HG03039 (cell line): Measurements from ENCODE around the gene PNPLA6.
"Not testable (repeated sequence)": the region's sequence is repeated elsewhere in the genome, so short reads cannot be mapped to it uniquely, and the experiment has no call there.

ENCODE experiments used
- ATAC-seq: cut with Tn5 transposase; IDR thresholded peaks from one replicate; pipeline ENCODE4 v1.9.1; 2021; ENCODE audit warnings: mild to moderate bottlenecking, moderate library complexity; ENCODE audit not compliant: unreplicated experiment

The PNPLA6 gene

DNA sequence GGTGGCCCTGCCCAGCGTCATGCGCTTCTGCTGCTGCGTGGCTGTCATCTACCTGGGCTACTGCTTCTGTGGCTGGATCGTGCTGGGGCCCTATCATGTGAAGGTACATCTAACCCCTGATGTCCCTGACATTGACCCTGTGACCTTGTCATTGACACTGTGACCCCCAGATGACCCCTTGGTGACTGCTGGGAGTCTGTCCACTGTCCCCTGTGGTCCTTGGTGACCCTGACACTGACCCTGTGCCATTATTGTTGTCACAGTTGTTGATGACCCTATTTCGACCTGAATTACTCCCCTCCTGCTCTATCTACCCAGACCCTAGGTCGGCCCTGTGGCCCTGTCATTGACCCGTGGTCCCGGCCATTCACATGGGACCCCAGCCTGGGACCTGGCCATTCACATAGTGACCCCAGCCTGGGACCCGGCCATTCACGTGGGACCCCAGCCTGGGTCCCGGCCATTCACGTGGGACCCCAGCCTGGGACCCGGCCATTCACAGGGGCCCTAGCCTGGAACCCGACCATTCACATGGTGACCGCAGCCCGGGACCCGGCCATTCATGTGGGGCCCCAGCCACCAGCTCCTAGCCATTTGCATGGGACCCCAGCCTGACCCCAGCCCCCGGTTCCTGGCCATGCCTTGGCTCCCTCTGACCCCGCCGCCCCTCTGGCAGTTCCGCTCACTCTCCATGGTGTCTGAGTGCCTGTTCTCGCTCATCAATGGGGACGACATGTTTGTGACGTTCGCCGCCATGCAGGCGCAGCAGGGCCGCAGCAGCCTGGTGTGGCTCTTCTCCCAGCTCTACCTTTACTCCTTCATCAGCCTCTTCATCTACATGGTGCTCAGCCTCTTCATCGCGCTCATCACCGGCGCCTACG, 5.7 kb upstream of the PNPLA6 start:
- no peak for ATAC-seq

DNA sequence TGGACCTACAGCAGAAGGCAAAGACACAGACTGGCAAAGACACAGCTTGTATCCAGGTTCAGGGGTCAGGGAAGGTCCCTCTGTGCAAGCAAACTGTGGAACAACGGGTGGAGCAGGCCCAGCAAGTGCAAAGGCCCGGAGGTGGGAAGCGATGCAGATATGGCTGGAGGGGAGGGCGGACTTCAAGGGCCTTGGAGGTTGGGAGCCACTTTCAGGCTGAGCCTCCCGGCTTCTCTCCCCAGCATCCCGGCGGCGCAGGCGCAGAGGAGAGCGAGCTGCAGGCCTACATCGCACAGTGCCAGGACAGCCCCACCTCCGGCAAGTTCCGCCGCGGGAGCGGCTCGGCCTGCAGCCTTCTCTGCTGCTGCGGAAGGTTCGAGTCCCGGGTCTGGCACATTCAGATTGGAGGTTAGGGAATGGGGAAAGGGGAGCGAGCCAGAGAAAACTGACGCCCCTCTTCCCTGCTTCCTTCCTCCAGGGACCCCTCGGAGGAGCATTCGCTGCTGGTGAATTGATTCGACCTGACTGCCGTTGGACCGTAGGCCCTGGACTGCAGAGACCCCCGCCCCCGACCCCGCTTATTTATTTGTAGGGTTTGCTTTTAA, 2.1 kb upstream of the PNPLA6 start:
- no peak for ATAC-seq

DNA sequence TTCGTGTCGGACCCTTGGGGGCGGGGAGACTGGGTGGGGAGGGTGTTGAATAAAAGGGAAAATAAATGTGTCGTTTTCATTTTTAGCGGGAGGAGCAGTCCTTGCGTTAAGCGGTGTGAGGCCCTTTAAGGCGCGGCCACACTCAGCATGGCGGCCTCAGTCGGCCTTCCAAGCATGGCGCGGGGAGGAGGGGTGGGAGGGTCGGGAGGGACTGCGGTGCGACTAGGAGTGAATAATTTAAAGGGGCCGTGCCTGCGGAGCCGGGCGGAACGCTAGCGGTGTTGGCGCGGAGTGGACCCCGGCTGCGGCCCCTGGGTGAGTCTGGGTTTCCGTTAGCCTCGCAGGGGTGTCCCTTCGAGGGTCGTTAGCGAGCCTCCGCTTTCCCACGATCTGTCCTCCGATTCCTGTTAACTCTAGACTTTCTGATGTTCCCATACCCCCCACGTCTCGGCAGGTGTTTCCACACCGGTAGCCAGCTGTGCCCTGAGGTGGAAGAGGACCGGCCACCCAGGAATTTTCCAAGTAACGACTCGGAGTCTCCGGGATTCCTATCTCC, 1.5 kb upstream of the PNPLA6 start:
- no peak for ATAC-seq

DNA sequence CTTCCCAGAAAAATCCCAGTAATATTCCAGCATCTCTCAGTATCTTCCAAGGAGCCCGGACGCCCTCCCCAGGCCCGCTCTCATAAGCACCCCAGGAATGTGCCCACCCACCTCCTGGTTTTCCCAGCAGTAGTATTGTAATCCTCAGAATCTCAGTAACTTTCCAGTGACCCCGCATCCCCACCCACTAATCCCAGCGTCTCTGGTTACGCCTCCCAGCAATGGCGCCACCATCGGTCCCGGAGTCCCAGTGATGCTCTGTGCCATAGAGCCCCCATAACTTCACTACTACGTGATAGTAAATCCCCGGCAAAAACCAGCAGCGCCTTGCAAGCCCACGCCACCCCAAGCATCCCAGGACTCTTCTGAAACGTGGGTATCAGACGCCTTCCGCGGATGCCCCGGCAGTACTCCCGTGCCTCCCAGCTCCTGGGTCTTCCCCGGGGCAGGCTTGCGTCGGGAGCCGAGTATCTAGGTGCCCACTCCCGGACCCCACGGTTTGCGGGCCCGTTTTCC, 928 bp upstream of the PNPLA6 start:
- peak; percentile 9 for ATAC-seq

DNA sequence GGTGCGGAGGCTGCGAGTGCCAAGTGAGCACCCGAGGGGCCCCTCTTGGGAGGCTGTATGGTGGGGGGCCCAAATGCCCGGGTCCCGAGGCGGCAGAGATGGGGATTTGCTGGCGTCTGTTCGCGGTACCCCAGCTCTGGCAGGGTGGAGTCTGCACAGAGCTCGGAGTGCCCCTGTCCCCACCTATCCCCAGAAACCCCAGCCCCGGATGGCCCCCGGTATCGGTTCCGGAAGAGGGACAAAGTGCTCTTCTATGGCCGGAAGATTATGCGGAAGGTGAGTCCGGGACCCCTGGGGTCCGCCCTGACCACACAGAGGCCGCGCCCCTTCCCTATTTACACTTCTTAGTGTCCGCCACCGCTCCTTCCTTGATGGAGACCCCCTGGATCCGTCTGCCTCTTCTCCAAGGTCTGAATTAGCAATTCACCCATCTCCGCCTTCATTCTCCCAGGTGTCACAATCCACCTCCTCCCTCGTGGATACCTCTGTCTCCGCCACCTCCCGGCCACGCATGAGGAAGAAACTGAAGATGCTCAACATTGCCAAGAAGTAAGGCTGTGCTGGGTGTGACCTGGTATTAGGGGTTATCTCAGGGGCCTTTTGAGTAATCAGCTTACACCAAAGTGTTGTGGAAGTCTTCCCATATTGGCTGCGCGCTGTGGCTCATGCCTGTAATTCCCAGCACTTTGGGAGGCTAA, 630 bp downstream of the PNPLA6 start:
- no peak for ATAC-seq

DNA sequence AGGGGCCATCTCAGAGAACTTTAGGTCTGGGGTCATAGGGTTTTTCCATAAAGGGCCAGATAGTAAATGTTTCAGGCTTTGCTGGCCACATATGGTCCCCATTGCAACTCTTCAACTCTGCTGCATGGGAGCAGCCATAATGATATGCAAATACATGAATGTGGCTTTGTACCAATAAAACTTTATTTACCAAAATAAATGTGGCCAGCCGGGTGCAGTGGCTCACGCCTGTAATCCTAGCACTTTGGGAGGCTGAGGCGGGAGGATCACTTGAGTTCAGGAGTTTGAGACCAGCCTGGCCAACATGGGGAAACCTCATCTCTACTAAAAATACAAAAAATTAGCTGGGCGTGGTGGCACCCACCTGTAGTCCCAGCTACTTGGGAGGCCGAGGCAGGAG, 3.5 kb downstream of the PNPLA6 start:
- not testable (repeated sequence) for ATAC-seq

DNA sequence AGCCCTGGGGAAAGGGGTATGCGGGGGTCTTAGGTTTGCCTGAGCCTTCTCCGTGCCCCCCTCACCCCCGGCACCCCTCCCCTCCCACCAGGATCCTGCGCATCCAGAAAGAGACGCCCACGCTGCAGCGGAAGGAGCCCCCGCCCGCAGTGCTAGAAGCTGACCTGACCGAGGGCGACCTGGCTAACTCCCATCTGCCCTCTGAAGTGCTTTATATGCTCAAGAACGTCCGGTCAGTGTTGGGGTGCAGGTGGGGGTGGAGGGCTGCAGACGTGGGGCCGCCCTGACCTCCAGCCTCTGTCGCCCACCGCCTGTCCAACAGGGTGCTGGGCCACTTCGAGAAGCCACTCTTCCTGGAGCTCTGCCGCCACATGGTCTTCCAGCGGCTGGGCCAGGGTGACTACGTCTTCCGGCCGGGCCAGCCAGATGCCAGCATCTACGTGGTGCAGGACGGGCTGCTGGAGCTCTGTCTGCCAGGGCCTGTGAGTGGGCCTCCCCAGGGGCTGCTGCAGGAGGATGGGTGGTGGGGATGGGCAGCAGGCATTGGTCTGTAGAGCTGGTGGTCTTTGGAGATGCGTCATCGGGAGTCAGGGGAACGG, 4.4 kb downstream of the PNPLA6 start:
- no peak for ATAC-seq

DNA sequence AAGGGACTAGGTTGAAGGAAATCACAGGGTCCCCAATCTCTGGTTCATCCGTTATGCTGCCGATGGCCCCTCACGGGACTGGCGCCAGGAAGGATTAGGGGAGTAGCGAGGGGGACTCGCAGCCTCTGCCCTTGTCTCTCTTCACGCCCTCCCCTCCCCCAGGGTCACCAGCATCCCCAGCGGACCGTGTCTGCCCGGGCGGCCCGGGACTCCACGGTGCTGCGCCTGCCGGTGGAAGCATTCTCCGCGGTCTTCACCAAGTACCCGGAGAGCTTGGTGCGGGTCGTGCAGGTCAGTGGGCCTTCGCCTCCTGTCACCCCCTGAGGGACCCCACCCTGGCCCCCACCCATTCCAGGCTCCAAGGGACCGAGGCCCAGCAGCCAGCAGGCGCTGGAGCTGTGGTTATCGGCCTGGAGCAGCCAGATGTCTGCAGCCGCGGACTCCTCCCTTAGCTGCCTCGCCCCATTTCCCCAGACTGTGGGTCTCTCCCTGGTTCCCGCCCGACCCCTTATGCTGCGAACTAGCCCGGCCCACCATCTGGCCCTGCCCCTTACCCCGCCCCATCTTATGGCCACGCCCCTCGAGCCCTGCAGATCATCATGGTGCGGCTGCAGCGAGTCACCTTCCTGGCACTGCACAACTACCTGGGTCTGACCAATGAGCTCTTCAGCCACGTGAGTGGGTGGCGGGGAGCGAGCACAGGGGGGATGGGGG, 5.4 kb downstream of the PNPLA6 start:
- ATAC-seq = no peak

DNA sequence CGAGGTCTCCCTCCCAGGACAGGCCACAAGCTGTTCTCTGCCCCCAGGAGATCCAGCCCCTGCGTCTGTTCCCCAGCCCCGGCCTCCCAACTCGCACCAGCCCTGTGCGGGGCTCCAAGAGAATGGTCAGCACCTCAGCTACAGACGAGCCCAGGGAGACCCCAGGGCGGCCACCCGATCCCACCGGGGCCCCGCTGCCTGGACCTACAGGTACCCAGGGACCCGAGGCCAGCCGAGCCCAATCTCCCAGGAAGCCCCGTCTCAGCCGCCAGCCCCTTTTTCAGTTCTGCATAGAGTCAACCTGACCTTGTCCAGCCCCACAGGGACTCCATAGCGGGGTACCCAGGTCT, 5.9 kb downstream of the PNPLA6 start:
- ATAC-seq = no peak

DNA sequence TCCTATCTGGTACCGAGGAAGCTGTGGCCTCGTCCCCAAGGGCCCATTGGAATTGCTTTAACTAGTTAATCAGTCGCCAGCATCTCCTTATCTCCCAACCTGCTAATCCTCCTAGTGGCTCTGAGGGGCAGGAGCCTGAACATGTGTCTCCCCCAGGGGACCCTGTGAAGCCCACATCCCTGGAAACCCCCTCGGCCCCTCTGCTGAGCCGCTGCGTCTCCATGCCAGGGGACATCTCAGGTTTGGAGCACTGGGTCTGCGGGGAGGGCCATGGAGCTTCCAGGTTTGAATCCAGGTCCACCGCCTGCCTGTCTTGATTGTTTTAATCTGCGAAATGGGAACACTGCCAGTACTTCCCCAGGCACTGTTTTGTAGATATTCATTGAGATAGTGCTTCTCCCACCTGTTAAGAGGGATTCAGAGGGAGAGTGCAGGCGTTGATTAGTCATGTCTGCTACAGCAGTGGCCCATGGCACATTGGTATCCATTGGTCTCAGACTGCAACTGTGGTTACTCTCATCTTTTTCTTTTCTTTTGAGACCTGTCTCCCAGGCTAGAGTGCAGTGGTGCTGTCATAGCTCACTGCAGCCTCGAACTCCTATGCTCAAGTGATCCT, 6.4 kb downstream of the PNPLA6 start:
- ATAC-seq = no peak

DNA sequence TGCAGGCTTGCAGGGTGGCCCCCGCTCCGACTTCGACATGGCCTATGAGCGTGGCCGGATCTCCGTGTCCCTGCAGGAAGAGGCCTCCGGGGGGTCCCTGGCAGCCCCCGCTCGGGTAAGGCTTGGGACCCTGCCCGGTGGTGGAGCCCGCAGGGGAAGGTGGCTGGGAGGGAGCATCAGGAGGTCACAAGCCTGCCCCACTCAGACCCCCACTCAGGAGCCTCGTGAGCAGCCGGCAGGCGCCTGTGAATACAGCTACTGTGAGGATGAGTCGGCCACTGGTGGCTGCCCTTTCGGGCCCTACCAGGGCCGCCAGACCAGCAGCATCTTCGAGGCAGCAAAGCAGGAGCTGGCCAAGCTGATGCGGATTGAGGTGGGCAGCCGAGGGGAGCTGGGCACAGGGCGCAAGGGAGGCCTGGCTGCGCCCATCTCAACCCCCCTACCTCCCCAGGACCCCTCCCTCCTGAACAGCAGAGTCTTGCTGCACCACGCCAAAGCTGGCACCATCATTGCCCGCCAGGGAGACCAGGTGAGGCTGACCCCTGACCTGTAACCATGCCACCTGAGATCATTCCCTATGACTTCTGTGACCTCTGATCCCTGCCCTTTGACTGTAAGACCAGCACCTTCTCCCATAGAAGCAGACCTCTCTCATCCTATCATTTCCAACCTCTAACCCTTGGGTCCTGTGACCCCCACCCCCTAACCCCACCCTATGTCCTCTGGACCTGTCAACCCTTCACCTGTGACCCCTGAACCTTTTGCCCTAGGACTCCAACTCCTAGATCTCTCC, 7.2 kb downstream of the PNPLA6 start:
- ATAC-seq = no peak

DNA sequence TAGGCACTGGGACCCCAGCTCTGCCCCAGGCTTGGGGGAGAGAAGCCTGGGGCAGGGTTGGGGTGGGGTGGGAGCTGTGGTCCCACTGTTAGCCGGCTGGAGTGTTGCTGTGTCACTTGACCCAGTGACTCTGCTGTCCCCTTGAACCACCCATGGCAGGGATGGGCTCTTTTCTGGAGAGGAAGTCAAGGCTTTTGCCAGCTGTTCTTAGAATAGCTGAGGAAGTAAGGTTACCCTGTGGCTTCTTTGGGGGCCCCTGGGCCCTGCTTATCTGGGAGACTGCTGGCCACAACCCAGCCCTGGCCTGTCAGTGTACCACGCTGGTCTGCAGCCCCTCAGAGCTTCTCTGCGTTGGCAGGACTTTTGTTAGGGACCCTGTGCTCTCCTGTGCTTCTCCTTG, 9.1 kb downstream of the PNPLA6 start:
- no peak for ATAC-seq

DNA sequence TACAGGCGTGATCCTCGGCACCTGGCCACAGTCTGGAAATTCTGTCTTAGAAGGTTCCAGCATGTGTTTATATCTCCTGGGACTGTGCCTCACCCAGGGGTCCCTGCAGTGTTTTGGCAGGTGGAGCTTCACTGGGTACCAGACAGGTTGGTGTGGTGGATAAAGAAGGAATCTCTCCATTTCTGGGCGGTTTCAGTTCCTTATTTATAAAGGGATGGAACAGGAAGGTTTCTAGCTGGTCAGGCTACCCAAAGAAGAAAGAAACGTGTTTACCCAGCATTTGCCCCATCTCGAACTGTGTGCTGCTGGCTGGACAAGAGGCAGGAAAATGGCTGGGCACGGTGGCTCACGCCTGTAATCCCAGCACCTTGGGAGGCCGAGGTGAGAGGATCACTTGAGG, 9.8 kb downstream of the PNPLA6 start:
- ATAC-seq = no peak

DNA sequence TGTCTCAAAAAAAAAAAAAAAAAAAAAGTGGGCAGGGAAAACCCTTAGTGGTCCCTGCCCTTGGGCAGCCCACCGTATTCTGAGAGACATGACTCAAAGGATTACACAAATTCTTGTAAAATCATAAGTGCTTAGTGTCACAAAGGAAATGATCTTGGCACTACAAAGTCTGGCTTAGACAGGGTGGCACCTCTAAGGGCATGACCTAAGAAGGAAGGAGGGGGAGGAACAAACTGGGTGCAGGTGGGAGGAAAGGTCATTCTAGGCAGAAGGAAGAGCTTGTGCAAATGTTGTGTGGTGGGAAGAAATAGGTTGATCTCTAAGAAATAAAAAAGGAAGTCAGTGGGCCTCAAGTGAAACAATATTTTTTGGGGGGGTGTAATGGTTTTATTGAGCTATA, 10.4 kb downstream of the PNPLA6 start:
- no peak for ATAC-seq

DNA sequence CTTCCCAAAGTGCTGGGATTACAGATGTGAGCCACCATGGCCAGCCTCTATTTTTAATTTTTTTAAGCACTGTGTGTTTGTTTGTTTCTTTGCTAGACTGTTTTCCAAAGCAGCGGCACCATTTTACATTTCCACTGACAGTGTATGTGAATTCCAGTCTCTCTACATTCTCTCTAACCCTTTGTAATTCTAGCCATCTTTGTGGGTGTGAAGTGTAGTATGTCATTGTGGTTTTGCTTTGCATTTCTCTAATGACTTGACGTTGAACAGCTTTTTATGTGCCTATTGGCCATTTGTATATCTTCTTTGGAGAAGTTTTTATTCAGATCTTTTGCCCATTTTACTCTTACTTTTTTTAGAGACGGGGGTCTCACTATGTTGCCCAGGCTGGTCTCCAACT, 11.6 kb downstream of the PNPLA6 start:
- no peak for ATAC-seq

DNA sequence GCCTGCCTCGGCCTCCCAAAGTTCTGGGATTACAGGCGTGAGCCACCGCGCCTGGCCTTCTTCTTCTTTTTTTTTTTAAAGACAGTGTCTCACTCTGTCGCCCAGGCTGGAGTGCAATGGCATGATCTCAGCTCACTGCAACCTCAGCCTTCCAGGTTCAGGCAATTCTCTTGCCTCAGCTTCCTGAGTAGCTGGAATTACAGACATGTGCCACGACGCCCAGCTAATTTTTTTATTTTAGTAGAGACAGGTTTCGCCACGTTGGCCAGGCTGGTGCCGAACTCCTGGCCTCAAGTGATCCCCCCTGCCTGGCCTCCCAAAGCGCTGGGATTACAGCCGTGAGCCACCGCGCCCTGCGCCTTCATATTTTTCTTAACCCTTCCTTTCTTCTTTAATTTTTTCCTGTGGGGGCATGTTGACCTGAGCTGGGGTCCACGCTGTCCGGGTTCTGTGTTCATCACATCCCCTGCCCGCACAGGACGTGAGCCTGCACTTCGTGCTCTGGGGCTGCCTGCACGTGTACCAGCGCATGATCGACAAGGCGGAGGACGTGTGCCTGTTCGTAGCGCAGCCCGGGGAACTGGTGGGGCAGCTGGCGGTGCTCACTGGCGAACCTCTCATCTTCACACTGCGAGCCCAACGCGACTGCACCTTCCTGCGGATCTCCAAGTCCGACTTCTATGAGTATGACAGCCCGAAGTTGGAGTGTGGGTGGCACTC, 14.1 kb downstream of the PNPLA6 start:
- ATAC-seq = no peak

DNA sequence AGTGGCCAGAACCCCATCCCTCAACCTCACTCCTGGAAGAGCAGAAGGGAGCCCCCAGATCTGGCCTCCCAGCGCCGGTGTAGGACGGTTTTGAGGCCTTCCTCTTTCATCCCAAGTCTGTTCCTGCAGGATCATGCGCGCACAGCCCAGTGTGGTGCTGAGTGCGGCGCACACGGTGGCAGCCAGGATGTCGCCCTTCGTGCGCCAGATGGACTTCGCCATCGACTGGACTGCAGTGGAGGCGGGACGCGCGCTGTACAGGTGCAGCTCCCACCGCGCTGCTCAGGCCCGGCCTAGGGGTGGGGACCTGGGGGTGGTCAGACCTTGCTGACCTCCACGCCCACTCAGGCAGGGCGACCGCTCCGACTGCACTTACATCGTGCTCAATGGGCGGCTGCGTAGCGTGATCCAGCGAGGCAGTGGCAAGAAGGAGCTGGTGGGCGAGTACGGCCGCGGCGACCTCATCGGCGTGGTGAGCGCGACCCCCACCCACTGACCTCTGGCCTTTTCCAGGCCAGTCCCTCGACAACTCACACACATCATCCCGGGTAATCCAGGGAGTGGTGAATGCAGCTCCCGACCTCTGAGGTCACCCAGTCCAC, 14.8 kb downstream of the PNPLA6 start:
- ATAC-seq = no peak
